Measurements from ENCODE around the gene SERINC2. TPM values are rescaled to one million over a fixed set of nuclear protein-coding genes. Genes with fewer than 3 reads are reported as not detected.

SERINC2 gene
- total and polyA plus RNA-seq, 9 donors: 0.25 to 15.2 (median 1.5) TPM; not detected in 1

- Histone ChIP-seq H3K27me3 (no peaks in the 10 kb centered on the region), H3K9me3 (no peaks in the 10 kb centered on the region), H3K36me3 (no peaks in the 10 kb centered on the region), H3K27ac (no peak overlapping the region), H3K4me3 (no peak overlapping the region), H3K4me1 (ENCODE audit: insufficient read depth) (no peaks in the 10 kb centered on the region)
- 40 to 59% (median 56%) methylated on average over 9 of the region's 9 CpGs for WGBS, 3 donors
- intact Hi-C loops (cut with DNase I): no loop called here
- no peak for TF ChIP-seq POLR2A (IDR thresholded peaks at IDR 0.05)
- TF ChIP-seq EP300 (IDR thresholded peaks at IDR 0.05): no peak
- no peak for TF ChIP-seq CTCF (IDR thresholded peaks at IDR 0.05)
- DNase-seq: no peak
Observed at GRCh38 chr1:31447210-31447609, 34.2 kb downstream of the SERINC2 start.

GRCh38 chr1:31453384-31454079, 40.5 kb downstream of the SERINC2 start:
- no peak for TF ChIP-seq CTCF (IDR thresholded peaks at IDR 0.05)
- TF ChIP-seq POLR2A (IDR thresholded peaks at IDR 0.05): no peak
- no peak for TF ChIP-seq EP300 (IDR thresholded peaks at IDR 0.05)
- no peaks in the 10 kb centered on the region for H3K9me3 ChIP-seq
- 78 to 87% (median 82%) methylated on average over 8 of the region's 8 CpGs for WGBS, 3 donors
- DNase-seq: no peak
- no peak overlapping the region for H3K4me3 ChIP-seq
- no peaks in the 10 kb centered on the region for H3K27me3 ChIP-seq
- H3K27ac ChIP-seq: no peak overlapping the region
- intact Hi-C loops (cut with DNase I): no loop called here
- no peaks in the 10 kb centered on the region for H3K4me1 ChIP-seq (ENCODE audit: insufficient read depth)
- no peaks in the 10 kb centered on the region for H3K36me3 ChIP-seq

- intact Hi-C loops (cut with DNase I): no loop called here
- H3K27me3 ChIP-seq: no peaks in the 10 kb centered on the region
- no peaks in the 10 kb centered on the region for H3K9me3 ChIP-seq
- no peaks in the 10 kb centered on the region for H3K4me1 ChIP-seq (ENCODE audit: insufficient read depth)
- no peak overlapping the region for H3K27ac ChIP-seq
- no peak overlapping the region for H3K4me3 ChIP-seq
- TF ChIP-seq CTCF (IDR thresholded peaks at IDR 0.05) (no peak), EP300 (IDR thresholded peaks at IDR 0.05) (no peak), POLR2A (IDR thresholded peaks at IDR 0.05) (no peak)
- no peak for DNase-seq
- no peaks in the 10 kb centered on the region for H3K36me3 ChIP-seq
- WGBS, 3 donors: 87 to 93% (median 90%) methylated on average over 5 of the region's 5 CpGs
Observed at GRCh38 chr1:31458287-31458896, 45.4 kb downstream of the SERINC2 start.

GRCh38 chr1:31460027-31460426, 47.0 kb downstream of the SERINC2 start:
- H3K9me3 ChIP-seq: no peaks in the 10 kb centered on the region
- no peak overlapping the region for H3K27ac ChIP-seq
- intact Hi-C loops (cut with DNase I): no loop called here
- H3K36me3 ChIP-seq: no peaks in the 10 kb centered on the region
- 44 to 63% (median 61%) methylated on average over 6 of the region's 6 CpGs for WGBS, 3 donors
- DNase-seq: no peak
- no peaks in the 10 kb centered on the region for H3K27me3 ChIP-seq
- no peak overlapping the region for H3K4me3 ChIP-seq
- TF ChIP-seq CTCF (IDR thresholded peaks at IDR 0.05): no peak
- no peak for TF ChIP-seq POLR2A (IDR thresholded peaks at IDR 0.05)
- no peak for TF ChIP-seq EP300 (IDR thresholded peaks at IDR 0.05)
- no peaks in the 10 kb centered on the region for H3K4me1 ChIP-seq (ENCODE audit: insufficient read depth)
